HG03460 (cell line): Measurements from ENCODE around the gene KRTAP5-7.
"Not testable (repeated sequence)": the region's sequence is repeated elsewhere in the genome, so short reads cannot be mapped to it uniquely, and the experiment has no call there.

Experiments
- ATAC-seq: cut with Tn5 transposase; IDR thresholded peaks from one replicate; pipeline ENCODE4 v1.9.1; 2021; ENCODE audit not compliant: unreplicated experiment

KRTAP5-7 gene

DNA sequence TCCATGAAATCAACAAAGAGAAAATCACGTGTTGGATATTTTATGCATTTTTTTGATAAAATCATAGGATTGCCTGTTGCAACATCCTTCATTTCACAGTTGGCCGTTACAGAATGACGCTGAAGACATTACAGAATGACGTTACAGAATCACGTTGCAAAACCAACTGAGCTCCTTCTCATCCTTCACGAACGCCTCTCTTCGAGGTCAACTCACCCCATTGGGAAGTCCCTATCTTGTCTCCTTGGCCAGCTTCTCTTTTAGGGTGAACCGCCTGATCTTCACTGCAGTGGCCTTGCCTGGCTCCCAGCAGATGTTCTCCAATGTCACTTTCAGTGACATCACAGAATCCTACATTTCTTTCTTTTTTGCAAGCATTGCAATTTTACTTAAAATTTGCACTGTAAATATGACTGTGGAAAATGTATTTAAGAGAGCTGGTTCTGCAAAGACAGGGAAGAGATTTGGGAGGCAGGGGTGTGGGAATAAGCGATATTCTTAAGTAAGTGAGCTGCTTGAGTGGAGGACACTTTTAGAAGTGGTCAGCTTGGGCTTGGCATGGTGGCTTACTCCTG, 5.1 kb downstream of the KRTAP5-7 start:
- no peak for ATAC-seq

- ATAC-seq: not testable (repeated sequence)
These were observed 7.9 kb downstream of the KRTAP5-7 start for GRCh38 chr11:71534711-71535608.

GRCh38 chr11:71535825-71536224, 8.8 kb downstream of the KRTAP5-7 start:
- no peak for ATAC-seq

- no peak for ATAC-seq
These were observed 10.5 kb downstream of the KRTAP5-7 start for GRCh38 chr11:71537537-71537936.

GRCh38 chr11:71537977-71538665, 11.1 kb downstream of the KRTAP5-7 start, which contains the start of gene KRTAP5-8:
KRTAP5-8 (plus strand) TSS chr11:71538025; CDS start chr11:71538056, 31 bp downstream.
- ATAC-seq: not testable (repeated sequence)

- no peak for ATAC-seq
These were observed 11.6 kb downstream of the KRTAP5-7 start for GRCh38 chr11:71538666-71538990.

GRCh38 chr11:71539017-71539416, 11.9 kb downstream of the KRTAP5-7 start:
- ATAC-seq: no peak

GRCh38 chr11:71539971-71540370, 12.9 kb downstream of the KRTAP5-7 start:
- not testable (repeated sequence) for ATAC-seq

GRCh38 chr11:71540521-71541304, 13.6 kb downstream of the KRTAP5-7 start:
- not testable (repeated sequence) for ATAC-seq

DNA sequence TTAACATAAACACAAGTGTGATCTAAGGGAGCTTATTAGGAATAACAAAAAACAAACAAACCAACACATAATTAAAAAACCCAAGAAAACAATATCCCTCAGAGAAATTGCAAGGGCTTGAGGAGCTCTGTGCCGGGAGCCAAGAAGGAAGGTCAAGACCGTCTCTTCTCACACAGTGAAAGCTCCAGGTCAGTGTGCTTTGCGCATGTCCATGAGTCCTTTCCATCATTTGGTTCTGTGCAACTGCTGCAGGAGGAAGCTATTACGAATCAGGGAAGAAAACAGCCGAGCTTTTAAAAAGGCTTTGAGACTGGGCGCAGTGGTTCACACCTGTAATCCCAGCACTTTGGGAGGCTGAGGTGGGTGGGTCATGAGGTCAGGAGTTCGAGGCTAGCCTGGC, 15.3 kb downstream of the KRTAP5-7 start:
- no peak for ATAC-seq

GRCh38 chr11:71542879-71543777, 16.1 kb downstream of the KRTAP5-7 start:
- ATAC-seq: no peak

GRCh38 chr11:71543866-71544265, 16.8 kb downstream of the KRTAP5-7 start:
- no peak for ATAC-seq

DNA sequence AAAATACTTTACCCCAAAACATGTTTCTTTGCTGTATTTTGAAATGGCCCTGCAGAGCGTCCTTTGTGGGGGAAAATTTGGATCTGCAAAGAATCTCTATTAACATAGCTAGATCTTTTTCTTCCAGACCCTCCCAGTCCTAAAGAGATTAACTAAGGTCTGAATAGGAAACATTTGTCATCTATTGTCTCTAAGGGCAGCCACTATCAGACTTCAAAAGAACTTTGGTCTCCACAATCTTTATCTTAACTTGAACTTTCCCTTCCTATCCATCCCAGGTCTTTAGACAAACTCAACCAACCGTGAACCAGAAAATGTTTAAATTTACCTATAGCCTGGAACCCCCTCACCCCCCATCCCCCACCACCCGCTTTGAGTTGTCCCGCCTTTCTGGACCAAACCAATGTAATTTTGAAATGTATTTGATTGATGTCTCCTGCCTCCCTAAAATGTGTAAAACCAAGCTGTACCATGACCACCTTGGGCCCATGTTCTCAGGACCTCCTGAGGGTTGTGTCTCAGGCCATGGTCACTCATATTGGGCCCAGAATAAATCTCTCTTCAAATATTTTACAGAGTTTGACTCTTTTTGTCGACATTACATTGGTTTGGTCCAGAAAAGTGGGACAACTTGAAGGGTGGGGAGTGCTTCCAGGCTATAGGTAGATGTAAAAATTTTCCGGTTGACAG, 17.6 kb downstream of the KRTAP5-7 start:
- ATAC-seq: no peak

DNA sequence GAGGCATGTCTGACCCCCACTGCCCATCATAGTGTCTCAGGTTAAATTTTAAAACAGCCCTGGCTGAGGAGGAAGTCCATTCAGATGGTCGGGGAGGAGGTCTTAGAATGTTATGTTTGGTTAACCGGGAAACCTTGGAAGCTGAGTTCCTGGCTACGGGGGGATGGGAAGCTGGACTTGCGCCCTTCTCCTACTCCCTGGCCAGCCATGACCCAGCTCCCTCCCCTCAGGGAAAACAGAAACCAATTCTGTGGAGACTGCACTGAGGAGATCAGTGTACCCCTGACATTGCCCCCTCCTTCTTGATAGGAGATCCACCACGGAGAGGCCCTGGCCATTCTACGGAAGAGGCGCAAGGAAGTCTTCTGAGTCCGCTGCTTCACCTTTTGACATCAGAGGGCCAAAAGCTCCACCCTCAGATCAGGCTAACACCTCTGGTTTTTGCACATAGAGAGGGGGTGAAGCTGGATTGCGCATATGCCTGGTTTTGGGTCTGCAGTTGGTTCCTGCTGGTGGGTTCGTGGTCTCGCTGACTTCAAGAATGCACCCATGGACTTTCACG, 18.4 kb downstream of the KRTAP5-7 start:
- ATAC-seq: no peak

DNA sequence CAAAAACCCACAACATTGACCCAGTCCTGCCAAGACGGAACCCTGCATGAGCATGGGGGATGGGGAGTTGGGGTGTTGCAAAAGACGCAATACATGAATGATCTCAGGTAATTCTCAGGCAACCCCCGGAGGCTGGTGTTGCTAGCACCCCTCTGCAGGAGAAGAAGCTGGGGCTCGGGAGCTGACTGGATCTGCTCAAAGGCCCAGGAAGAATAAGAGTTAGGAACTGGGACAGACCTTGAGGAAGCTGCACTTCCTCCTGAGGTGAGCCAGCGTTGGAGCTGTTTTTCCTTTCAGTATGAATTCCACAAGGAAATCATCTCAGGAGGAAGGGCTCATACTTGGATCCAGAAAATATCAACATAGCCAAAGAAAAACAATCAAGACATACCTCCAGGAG, 21.1 kb downstream of the KRTAP5-7 start, which contains the start of gene KRTAP5-9:
TSS of gene KRTAP5-9 (plus strand) at position 301 of the 400 bp plus-strand sequence. CDS start 238 bp downstream, outside the sequence.
- no peak for ATAC-seq

- ATAC-seq: no peak
These were observed 21.7 kb downstream of the KRTAP5-7 start for GRCh38 chr11:71548716-71549151.

DNA sequence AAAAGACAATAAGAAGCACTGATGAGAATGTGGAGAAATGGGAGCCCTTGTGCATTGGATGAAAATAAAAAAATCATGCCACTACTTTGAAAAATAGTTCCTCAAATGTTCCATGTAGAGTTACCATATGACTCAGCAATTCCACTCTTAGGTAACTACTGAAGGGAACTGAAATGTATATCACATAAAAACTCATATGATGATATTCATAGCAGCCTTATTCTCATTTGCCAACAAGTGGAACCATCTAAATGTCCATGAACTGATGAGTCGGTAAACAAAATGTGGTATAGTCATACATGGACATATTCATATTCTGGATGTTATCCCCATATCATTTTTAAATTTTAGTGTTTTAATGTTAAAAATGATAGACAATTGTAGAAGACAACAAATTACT, 24.6 kb downstream of the KRTAP5-7 start:
- no peak for ATAC-seq

DNA sequence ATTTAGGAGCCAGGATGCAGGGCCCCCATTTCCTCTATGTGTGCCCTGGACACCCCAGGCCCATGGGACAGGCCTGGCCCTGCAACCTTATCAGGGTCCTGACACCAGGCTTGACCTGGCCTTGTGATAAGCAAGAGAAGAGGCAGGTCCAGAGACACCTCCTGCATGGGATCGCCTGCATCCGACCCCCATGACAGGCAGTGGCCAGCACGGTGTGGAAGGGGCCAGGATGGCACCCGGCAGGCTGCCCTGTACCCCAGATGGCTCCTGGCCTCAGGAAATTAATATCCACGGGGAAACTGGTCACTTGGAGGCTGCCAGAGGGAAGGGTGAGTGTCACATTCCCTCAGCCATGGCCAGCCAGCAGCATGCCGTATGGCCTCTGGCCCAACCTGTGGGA, 27.9 kb downstream of the KRTAP5-7 start:
- no peak for ATAC-seq

- no peak for ATAC-seq
These were observed 28.4 kb downstream of the KRTAP5-7 start for GRCh38 chr11:71555508-71555907.
